HG02763 (cell line): Measurements from ENCODE around the gene CCDC178.
"Not testable (repeated sequence)": the region's sequence is repeated elsewhere in the genome, so short reads cannot be mapped to it uniquely, and the experiment has no call there.

Source experiments
- ATAC-seq: cut with Tn5 transposase; IDR thresholded peaks from one replicate; pipeline ENCODE4 v1.9.1; 2021; ENCODE audit warnings: mild to moderate bottlenecking, moderate library complexity; ENCODE audit not compliant: unreplicated experiment

The CCDC178 gene, protein sequence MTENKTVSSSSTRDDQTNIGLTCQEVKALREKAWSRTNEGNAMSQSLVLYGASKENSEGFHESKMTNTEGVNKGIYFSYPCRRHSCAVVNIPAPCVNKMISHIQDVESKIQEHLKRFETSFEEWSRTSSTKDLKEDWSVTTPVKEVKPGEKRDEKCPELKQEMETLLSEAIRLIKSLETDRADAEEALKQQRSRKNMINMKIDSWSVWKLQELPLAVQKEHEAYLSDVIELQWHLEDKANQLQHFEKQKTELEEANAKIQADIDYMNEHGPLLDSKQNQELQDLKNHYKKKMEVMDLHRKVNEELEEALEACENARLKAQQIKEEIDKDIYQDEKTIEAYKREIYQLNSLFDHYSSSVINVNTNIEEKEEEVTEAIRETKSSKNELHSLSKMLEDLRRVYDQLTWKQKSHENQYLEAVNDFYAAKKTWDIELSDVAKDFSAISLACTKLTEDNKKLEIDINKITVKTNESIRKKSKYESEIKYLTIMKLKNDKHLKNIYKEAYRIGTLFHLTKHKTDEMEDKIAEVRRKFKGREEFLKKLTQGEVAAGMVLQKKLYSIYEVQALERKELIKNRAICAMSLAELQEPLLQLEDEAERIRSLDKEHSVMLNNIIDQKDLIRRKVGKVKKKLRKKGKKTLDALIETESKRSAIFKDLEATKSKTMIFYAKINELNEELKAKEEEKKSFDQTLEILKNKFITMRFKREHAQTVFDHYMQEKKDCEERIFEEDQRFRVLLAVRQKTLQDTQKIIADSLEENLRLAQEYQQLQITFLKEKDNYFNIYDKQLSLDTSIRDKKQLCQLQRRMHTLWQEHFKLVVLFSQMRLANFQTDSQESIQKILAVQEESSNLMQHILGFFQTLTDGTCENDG

DNA sequence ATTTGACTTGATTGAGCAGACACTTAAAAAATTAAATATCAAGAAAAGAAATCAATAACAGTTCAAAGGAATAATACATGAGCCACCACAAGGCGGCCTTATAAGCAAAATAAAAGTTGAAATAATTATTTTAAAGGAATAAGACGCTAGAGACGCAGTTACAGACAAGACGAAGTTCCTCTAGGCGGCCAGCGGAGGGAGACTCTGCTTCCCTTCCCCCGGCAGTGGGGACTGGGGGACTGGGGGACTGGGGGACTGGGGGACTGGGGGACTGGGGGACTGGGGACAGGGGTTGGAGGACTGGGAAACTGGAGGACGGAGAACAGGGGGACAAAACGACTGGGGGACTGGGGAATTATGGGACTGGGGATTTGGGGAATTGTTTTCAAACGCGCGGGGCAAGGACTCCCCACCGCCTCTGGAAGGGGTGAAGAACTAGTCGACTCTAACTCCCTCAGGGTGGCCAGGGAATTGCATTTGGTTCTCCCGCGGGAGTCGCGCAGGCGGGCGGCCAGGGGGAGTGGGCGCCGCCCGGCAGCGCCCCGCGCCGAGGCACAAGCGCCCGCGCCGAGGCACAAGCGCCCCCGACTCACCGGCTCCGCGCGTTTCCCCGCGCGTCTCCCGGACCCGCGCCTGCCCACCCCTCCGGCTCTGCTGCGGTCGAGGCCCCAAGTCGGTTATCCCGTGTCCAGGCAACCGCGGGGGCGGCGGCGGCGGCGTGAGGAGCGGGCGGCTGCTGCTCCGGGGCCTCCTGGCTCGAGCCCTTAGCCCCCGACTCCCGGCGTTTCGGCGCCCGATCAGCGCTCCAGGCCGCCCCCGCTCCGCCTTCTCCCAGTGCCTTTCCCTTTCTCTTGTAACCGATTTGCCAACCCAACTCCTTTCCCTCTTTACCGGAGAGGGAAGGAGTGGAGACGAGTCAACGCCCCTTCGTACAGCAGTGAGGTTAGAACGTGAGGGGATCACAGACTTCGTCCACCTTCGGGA, at the start of gene CCDC178:
Gene CCDC178, minus strand, starts transcription at position 662 of the 984 bp plus-strand sequence. CDS start 28,633 bp downstream, outside the sequence.
- ATAC-seq, result no peak

DNA sequence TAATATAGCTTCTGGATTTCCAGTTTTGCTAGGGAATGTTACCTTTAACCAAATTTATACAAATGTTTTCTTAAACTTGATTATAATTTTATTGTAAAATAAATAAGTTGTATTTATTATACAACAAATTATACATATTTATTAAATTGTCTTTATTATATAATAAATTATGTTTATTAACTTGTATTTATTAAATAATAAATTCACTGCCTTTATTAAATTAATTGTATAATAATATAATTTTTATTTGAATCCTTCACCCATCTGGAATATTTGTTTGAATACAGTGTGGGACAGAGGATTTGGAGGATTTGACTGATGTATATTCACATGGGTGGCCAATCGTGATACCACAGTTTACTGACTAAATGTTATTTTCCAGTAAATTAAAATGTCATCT, 43.4 kb upstream of the CCDC178 start:
- no peak for ATAC-seq

DNA sequence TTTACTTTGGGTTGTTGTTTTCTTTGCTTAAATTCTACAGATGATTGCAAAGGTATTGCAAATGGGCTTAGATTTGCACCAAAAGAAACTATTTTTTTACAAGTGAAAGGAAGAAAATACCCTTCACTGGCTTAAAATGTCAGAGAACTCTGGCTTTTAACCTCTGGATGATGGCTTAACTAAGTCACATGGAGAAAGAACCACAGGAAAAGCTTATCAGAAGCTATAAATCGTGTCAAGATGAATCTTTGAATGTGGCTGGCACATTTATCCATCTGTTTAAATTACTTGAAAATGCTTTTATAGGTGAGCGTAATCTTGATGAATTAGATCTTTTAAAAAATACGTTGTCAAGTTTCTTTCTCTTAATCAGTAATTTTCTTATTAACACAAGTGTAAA, 32.0 kb upstream of the CCDC178 start:
- no peak for ATAC-seq

DNA sequence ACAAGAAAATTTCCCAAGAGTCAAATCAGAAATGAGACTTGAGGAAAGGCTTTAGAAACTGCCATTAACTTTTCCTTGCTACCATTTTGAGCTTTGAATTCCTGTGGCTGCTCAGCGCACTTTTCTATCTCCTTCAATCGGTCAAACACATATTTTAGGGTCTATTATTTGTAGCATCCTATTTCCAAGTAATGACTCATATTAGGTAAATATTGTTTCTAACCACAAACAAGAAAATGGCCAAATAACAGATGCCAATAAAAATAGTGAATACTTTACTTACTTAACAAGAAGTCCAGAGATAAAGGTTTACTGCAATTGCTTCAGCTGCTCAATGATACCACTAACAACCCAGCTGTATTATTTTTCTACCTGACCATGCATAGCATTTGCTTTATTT, 29.7 kb upstream of the CCDC178 start:
- no peak for ATAC-seq

DNA sequence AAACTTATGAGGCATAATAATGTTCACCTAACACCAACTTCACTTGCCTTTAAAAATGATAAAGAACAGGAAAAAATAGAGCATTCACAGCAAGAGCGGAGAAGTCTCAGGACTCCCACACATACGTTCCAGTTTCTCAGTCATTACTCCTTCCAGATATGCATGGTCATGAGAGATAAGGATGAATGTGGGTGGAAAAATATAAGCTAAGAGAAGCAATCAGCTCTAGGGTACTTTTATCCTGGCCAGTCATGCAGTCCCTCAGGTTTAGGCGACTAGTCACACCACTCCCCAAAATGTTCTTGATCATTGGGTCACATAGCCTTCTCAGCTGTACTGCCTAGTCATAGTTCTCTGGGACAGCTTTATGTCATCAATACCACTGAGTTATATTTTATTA, 29.2 kb upstream of the CCDC178 start:
- ATAC-seq, result no peak

DNA sequence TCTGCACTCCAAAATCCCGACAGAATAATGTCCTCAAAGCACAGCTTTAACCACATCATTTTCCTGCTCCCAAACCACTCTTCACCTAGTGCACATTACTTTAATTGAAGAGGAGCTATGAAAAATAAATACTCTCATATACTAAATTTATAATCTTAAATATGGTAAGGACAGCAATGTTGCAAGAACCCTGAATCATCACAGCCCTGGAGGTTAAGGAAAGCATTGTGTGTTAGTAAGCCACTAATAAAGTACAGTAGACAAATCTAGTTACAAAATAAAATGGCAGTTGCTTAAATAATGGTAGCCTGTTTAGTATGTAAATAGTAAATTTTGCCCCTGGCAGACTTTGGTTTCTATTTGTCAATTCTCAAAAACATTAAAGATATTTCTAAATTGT, 27.0 kb upstream of the CCDC178 start:
- ATAC-seq, result no peak

DNA sequence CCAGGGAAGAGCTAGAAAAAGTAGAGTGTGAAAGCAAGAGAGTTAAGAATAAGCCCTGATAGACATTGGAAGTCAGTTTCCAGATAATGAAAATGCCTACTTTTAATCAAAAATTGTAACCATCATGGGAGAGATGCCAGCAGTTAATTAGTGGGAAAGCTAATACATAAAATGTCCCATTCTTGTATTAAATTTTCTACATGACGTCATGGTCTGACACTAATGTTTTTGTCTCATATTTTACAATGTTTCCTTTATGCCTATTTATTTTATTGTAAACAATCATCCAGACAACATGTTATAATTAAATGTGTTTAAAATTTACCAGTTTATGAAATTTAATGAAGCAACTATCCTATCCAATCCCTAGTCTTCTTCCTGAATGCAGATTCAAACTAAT, 26.3 kb upstream of the CCDC178 start:
- no peak for ATAC-seq

DNA sequence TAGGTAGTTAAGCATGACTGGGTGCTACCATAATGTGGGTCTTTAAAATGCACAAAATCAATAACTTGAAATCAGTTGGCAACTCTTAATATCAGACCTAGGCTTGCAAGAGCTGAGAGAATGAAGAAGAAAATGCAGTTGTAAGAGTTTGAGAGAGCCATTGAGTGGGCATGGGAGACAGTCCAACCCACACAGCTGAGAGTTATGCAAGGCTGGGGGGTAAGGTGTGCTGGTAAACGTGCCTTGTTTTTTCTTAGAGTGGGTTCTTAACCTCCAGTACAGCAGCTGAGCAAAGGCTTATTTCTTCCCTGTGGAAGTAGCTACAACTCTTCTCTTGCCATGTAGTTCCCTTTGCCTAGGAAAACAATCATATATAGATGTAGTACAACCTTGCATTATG, 20.2 kb upstream of the CCDC178 start:
- no peak for ATAC-seq

DNA sequence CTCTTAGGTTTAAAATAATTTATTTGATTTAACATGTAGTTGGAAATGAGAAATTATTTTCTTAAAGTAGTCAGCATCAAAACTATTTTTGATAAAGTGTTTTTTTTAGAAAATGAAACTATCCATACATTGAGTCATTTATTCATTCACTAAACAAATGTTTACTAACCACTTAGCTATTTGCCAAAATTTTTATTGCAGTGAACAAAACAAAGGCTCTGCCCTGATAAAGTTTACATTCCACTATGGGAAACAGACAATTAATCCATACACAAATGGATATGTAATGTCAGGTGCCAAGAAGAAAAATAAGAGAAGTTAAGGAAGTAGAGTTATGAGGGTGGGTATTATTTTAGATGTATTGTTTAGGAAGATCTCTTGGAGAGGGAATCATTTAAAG, 19.1 kb upstream of the CCDC178 start:
- no peak for ATAC-seq

DNA sequence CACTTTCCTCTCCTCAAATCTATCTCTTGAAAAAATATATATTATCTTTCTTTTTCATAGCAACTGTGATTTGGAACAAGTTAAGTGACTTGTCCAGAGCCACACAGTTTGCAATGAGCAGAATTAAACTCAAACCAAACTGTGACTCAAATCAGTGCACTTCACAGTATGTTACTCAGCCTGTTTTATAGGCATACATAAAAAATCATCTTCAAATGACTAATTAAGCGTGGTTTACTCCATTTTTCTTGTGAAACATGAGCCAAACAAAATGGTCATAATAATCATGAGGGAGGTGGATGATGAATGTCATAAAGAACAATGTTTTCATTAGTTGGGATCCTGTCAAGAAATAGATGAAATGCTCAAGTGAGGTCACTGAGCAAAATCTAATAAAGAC, 6.1 kb upstream of the CCDC178 start:
- ATAC-seq, result no peak

DNA sequence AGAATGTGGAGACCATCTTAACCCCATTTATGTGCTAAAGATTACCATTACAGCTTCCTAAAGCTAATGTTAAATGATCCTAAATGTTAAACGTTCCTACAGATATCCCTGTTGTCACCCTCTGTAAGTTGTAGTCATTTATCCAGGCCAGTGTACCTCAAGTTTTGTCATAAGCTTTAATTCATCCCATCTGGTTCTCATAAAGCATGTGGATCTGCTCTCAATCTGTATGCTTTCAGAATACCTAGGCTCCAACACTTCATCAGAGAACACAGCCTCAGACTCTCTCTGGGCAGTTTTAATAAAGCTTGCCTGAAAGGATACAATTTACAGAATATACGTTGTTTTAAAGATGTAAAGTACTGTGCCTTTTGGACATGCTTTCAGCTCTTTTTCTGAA, 4.2 kb upstream of the CCDC178 start:
- no peak for ATAC-seq

DNA sequence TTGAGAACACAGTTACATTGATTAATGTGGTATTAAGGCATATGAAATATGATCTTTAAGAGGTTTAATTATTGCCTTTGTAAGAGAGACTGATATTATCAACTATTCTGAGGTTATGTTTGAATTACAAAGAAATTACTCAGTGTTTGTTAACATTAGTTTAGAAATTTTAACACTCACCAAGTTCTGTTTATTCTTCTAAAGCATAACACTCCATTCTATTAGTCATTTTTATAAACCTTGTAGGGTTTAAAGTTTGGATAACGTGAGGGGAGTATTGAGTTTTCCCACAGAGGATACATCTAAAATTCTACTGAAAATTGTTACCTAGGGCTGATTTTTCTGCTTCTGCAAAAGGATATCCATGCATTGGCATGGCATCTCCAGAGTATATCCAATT, 7.7 kb downstream of the CCDC178 start:
- ATAC-seq, result no peak

DNA sequence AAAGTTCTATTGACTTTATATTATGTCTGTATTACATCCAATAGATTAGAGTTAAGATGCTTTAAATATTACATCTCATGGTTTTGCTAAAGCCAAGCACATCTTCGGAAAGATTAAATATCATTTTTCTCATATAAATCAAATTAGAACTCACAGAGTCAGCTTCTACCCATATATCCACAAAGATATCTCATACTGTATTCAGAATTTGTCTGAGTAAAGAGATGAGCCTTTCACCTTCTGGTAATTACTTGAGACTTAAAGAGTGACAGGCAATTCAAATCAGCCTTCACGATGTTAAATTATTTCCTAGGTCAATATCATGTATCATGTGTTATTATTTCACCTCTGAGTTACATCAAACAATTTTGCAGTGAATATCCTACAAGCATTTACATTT, 13.0 kb downstream of the CCDC178 start:
- ATAC-seq, result no peak

DNA sequence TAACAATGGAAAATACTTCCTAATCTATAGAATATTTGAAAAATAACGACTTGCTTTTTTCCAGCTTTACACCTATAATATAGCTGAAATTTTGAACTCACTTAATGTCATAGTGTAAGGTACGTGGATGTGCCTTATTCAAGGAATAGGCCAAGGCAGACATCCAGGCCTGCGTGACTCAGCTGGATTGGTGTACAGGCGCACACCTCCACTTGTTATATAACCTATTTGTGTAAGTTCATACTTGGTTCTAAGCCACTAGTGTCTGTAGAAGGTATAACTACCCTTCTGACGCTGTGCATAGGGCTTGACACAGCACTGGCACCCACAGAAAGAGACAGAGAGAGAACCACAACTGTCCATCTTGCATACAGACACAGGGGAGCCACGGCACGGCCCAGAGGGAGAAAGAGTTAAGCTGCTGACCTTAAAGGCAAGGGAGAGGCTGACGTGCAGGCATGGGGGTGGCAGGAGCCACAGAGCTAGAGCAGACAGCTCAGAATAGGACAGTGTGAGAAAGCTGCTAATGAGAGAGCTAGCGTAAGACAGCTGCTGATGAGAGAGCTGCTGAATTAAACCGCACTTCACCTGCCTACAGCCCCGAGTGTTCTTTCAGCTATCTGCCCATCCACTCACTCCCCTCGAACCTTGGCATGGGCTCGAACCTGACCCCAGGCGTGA, 16.1 kb downstream of the CCDC178 start:
- ATAC-seq, result no peak

DNA sequence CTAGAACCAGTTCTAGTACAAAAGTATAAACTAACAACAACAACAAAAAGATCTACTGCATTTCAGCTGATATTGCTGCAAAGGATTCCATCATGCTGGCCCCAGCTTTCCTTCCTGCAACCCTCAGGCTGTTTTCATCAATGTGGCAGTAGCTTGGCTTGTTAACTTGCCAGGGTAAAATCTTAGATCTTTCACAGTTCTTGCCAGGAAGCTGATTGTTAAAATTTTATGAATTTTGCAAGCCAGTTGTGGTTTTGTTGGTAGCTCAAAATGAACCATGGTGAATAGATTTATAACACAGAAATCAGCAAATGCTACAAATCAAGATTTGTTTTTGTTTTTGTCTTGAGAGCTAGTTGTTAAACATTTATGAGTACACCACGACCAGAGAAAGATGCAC, 19.3 kb downstream of the CCDC178 start:
- ATAC-seq, result no peak

DNA sequence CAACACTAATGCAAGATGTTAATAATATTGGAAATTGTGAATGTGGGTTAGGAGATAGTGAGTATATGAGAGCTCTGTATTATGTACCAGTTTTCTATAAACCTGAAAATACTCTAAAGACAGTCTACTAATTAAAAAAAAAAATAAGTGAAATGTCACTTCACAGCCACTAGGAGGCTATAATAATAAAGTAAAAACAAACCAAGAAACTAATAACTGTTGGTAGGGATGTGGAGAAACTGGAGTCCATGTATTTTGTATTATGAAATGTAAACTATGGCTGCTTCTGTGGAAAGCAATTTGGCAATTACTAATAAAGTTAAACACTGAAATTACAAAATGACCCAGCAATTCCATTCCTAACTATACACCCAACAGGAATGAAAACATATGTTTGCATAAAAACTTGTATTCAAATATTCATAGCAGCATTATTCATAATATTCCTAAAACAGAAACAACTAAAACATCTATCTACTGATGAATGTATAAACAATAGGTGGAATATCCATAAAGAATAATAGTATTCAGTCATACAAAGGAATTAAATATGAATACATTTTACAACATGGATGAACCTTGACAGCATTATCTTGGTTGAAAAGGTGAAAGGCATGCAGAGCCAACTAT, 36.2 kb downstream of the CCDC178 start:
- ATAC-seq, result no peak

DNA sequence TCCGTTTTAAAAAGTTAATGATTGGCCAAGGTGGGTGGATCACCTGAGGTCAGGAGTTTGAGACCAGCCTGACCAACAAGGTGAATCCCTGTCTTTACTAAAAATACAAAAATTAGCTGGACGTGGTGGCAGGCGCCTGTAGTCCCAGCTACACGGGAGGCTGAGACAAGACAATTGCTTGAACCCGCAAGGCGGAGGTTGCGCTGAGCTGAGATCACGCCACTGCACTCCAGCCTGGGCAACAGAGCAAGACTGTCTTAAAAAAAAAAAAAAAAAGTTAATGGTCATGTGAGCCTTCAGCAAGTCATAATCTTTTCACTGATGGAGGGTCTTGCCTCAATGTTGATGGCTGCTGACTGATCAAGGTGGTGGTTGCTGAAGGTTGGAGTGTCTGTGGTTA, 41.6 kb downstream of the CCDC178 start:
- not testable (repeated sequence) for ATAC-seq

DNA sequence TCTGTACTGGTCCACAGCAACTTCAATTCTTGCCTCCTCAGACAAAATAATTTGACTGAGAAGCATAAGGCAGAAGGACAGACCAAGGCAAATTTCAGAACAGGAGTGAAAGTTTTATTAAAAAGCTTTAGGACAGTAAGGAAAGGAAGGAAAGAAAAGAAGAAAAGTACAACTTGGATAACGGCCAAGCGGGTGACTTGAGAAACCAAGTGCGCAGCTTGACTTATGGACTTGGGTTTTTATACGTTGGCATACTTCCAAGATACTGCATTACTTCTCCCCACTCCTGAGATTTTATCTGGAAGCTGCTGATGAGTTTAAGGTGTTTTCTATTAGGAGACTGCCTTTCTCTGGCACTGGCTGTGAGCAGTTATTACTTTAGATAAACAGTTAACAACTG, 64.7 kb downstream of the CCDC178 start:
- no peak for ATAC-seq

DNA sequence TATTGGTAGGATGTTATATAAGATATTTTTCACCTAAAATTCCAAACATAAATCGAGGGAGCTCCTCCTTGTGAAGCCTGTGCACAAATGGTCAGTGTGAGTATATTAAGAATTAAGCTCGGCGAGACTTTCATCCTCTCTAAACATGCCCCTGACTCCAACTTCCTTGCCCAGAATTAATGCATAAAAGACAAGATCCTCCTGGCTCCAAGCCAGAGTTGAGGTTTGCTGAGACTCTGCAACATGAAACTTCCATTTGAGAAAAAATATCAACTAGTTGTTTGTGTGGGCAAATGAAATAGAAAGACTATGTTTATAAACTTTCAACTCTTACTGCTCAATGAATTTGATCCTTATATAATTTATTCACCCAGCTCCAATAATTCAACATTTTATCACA, 68.1 kb downstream of the CCDC178 start:
- no peak for ATAC-seq
